Activated T-helper 17 cell treated with anti-CD3 and anti-CD28 coated beads, Interleukin-2, amount 50 U/mL, for 72 hours (primary cell): ENCODE data around the gene PGK1. TPM values are rescaled to one million over a fixed set of nuclear protein-coding genes. Genes with fewer than 3 reads are reported as not detected.
A peak's percentile ranks its signal among the peaks of the same experiment; 100 is the strongest.
"Not testable (repeated sequence)": the region's sequence is repeated elsewhere in the genome, so short reads cannot be mapped to it uniquely, and the experiment has no call there.

Experiments
- ATAC-seq: fragments of 150-1000 bp; cut with Tn5 transposase; replicated peaks from 2 replicates; pipeline ENCODE4 v1.10.0; 2021; ENCODE audit warnings: mild to moderate bottlenecking, moderate library complexity
- H3K27ac Mint-ChIP-seq: one replicate; pipeline ENCODE4 v1.8.0; 2022; ENCODE audit warnings: mixed read lengths
- H3K27me3 Mint-ChIP-seq: one replicate; pipeline ENCODE4 v1.8.0; 2022; ENCODE audit warnings: mixed read lengths
- H3K36me3 Mint-ChIP-seq: one replicate; pipeline ENCODE4 v1.8.0; 2022; ENCODE audit warnings: low read depth, mild to moderate bottlenecking, mixed read lengths
- H3K4me1 Mint-ChIP-seq: one replicate; pipeline ENCODE4 v1.8.0; 2022; ENCODE audit warnings: mixed read lengths
- H3K4me3 Mint-ChIP-seq: one replicate; pipeline ENCODE4 v1.8.0; 2022; ENCODE audit warnings: mild to moderate bottlenecking, mixed read lengths
- H3K9me3 Mint-ChIP-seq: one replicate; pipeline ENCODE4 v1.8.0; 2022; ENCODE audit warnings: mixed read lengths
- total RNA-seq, 2 donors: library from RNA; stranded (reverse); gene quantifications; one replicate each; pipeline ENCODE4 v1.2.3, GENCODE V29; 2022

The PGK1 gene
- total RNA-seq, 2 donors from 2014 or later: 1,373 to 1,720 TPM

GRCh38 chrX:78103001-78103622, 936 bp upstream of the PGK1 start:
- no peaks in the 10 kb centered on the region for H3K27me3 Mint-ChIP-seq
- H3K9me3 Mint-ChIP-seq: no peaks in the 10 kb centered on the region
- H3K27ac Mint-ChIP-seq: peak overlapping the region; percentile 94
- H3K4me1 Mint-ChIP-seq: peaks cover 6% of the 10 kb centered on the region
- peak overlapping the region; percentile 96 for H3K4me3 Mint-ChIP-seq
- H3K36me3 Mint-ChIP-seq: peaks cover 47% of the 10 kb centered on the region
- ATAC-seq: no peak

GRCh38 chrX:78104447-78105176, 564 bp downstream of the PGK1 start:
- H3K36me3 Mint-ChIP-seq: peaks cover 62% of the 10 kb centered on the region
- H3K9me3 Mint-ChIP-seq: no peaks in the 10 kb centered on the region
- H3K4me1 Mint-ChIP-seq: peaks cover 8% of the 10 kb centered on the region
- no peak for ATAC-seq
- H3K27ac Mint-ChIP-seq: peak overlapping the region; percentile 94
- peak overlapping the region; percentile 96 for H3K4me3 Mint-ChIP-seq
- H3K27me3 Mint-ChIP-seq: no peaks in the 10 kb centered on the region

GRCh38 chrX:78105944-78106650, 2.0 kb downstream of the PGK1 start:
- Mint-ChIP-seq H3K4me3 (peak overlapping the region; percentile 96), H3K27me3 (no peaks in the 10 kb centered on the region), H3K36me3 (peaks cover 77% of the 10 kb centered on the region), H3K9me3 (no peaks in the 10 kb centered on the region), H3K27ac (peak overlapping the region; percentile 94), H3K4me1 (peaks cover 10% of the 10 kb centered on the region)
- no peak for ATAC-seq

- H3K27me3 Mint-ChIP-seq: no peaks in the 10 kb centered on the region
- H3K27ac Mint-ChIP-seq: peak overlapping the region; percentile 94
- peak overlapping the region; percentile 96 for H3K4me3 Mint-ChIP-seq
- peaks cover 82% of the 10 kb centered on the region for H3K36me3 Mint-ChIP-seq
- H3K9me3 Mint-ChIP-seq: no peaks in the 10 kb centered on the region
- H3K4me1 Mint-ChIP-seq: peaks cover 10% of the 10 kb centered on the region
- no peak for ATAC-seq
These were observed 2.6 kb downstream of the PGK1 start for GRCh38 chrX:78106651-78106986.

- no peaks in the 10 kb centered on the region for H3K27me3 Mint-ChIP-seq
- peak; percentile 21 for ATAC-seq
- H3K27ac Mint-ChIP-seq: peak overlapping the region; percentile 33
- H3K36me3 Mint-ChIP-seq: peaks cover 100% of the 10 kb centered on the region
- peaks cover 9% of the 10 kb centered on the region for H3K4me1 Mint-ChIP-seq
- no peaks in the 10 kb centered on the region for H3K9me3 Mint-ChIP-seq
- peak overlapping the region; percentile 96 for H3K4me3 Mint-ChIP-seq
These were observed 5.4 kb downstream of the PGK1 start for GRCh38 chrX:78109458-78109857.

GRCh38 chrX:78111140-78111931, 7.3 kb downstream of the PGK1 start:
- H3K27ac Mint-ChIP-seq: no peak overlapping the region

GRCh38 chrX:78116365-78116764, 12.3 kb downstream of the PGK1 start:
- H3K27me3 Mint-ChIP-seq: no peaks in the 10 kb centered on the region
- peak overlapping the region; percentile 62 for H3K4me3 Mint-ChIP-seq
- no peak for ATAC-seq
- H3K27ac Mint-ChIP-seq: peak overlapping the region; percentile 62
- peaks cover 18% of the 10 kb centered on the region for H3K4me1 Mint-ChIP-seq
- peaks cover 98% of the 10 kb centered on the region for H3K36me3 Mint-ChIP-seq
- H3K9me3 Mint-ChIP-seq: no peaks in the 10 kb centered on the region

More at GRCh38 chrX:78111140-78111931, 7.3 kb downstream of the PGK1 start:
- peak overlapping the region; percentile 57 for H3K4me3 Mint-ChIP-seq
- H3K9me3 Mint-ChIP-seq: no peaks in the 10 kb centered on the region
- peaks cover 9% of the 10 kb centered on the region for H3K4me1 Mint-ChIP-seq
- H3K36me3 Mint-ChIP-seq: peaks cover 100% of the 10 kb centered on the region
- no peak for ATAC-seq
- H3K27me3 Mint-ChIP-seq: no peaks in the 10 kb centered on the region

GRCh38 chrX:78116766-78117165, 12.7 kb downstream of the PGK1 start:
- H3K27ac Mint-ChIP-seq: peak overlapping the region; percentile 62
- H3K27me3 Mint-ChIP-seq: no peaks in the 10 kb centered on the region
- H3K4me1 Mint-ChIP-seq: peaks cover 16% of the 10 kb centered on the region
- ATAC-seq: no peak
- H3K4me3 Mint-ChIP-seq: peak overlapping the region; percentile 62
- no peaks in the 10 kb centered on the region for H3K9me3 Mint-ChIP-seq
- H3K36me3 Mint-ChIP-seq: peaks cover 98% of the 10 kb centered on the region

GRCh38 chrX:78118628-78119027, 14.6 kb downstream of the PGK1 start:
- Mint-ChIP-seq H3K9me3 (no peaks in the 10 kb centered on the region), H3K27me3 (no peaks in the 10 kb centered on the region), H3K27ac (no peak overlapping the region), H3K4me3 (peak overlapping the region; percentile 45), H3K4me1 (peaks cover 21% of the 10 kb centered on the region), H3K36me3 (peaks cover 98% of the 10 kb centered on the region)
- ATAC-seq: no peak

GRCh38 chrX:78119521-78120227, 15.6 kb downstream of the PGK1 start:
- Mint-ChIP-seq H3K4me3 (peak overlapping the region; percentile 45), H3K9me3 (no peaks in the 10 kb centered on the region), H3K4me1 (peaks cover 21% of the 10 kb centered on the region), H3K27me3 (no peaks in the 10 kb centered on the region), H3K36me3 (peaks cover 98% of the 10 kb centered on the region), H3K27ac (no peak overlapping the region)
- ATAC-seq: no peak

- peak; percentile 94 for ATAC-seq
- Mint-ChIP-seq H3K27me3 (no peaks in the 10 kb centered on the region), H3K27ac (peak overlapping the region; percentile 67), H3K4me1 (peaks cover 13% of the 10 kb centered on the region), H3K36me3 (peaks cover 98% of the 10 kb centered on the region), H3K4me3 (peak overlapping the region; percentile 35), H3K9me3 (no peaks in the 10 kb centered on the region)
These were observed 19.1 kb downstream of the PGK1 start for GRCh38 chrX:78123190-78123589.

- peak overlapping the region; percentile 11 for H3K4me3 Mint-ChIP-seq
- no peak for ATAC-seq
- H3K27ac Mint-ChIP-seq: peak overlapping the region; percentile 37
- H3K27me3 Mint-ChIP-seq: no peaks in the 10 kb centered on the region
- H3K36me3 Mint-ChIP-seq: peaks cover 98% of the 10 kb centered on the region
- peaks cover 9% of the 10 kb centered on the region for H3K4me1 Mint-ChIP-seq
- no peaks in the 10 kb centered on the region for H3K9me3 Mint-ChIP-seq
These were observed 20.3 kb downstream of the PGK1 start for GRCh38 chrX:78124307-78124706.

GRCh38 chrX:78125148-78125547, 21.1 kb downstream of the PGK1 start:
- Mint-ChIP-seq H3K4me3 (no peak overlapping the region), H3K36me3 (peaks cover 99% of the 10 kb centered on the region), H3K9me3 (no peaks in the 10 kb centered on the region), H3K4me1 (peaks cover 9% of the 10 kb centered on the region), H3K27me3 (no peaks in the 10 kb centered on the region), H3K27ac (peak overlapping the region; percentile 37)
- ATAC-seq: no peak

- H3K27me3 Mint-ChIP-seq, ATAC-seq, H3K4me1 Mint-ChIP-seq, H3K4me3 Mint-ChIP-seq, H3K9me3 Mint-ChIP-seq: not testable (repeated sequence)
- Mint-ChIP-seq H3K36me3 (peaks cover 100% of the 10 kb centered on the region), H3K27ac (peak overlapping the region; percentile 36)
These were observed 21.7 kb downstream of the PGK1 start for GRCh38 chrX:78125781-78126180.
